NCI-H460 (cell line): ENCODE results near the gene NPEPPS. TPM values are rescaled to one million over a fixed set of nuclear protein-coding genes. Genes with fewer than 3 reads are reported as not detected.
"Not testable (repeated sequence)": the region's sequence is repeated elsewhere in the genome, so short reads cannot be mapped to it uniquely, and the experiment has no call there.

Experiments
- DNase-seq: peaks from one replicate; pipeline ENCODE4 v3.0.0-alpha.2; 2016; ENCODE audit warnings: low read depth; ENCODE audit errors: extremely low read depth
- polyA plus RNA-seq: library from polyadenylated mRNA; depleted of rRNA; stranded (reverse); fragments of >200 nt; gene quantifications from 2 replicates; pipeline ENCODE4 v1.2.3, GENCODE V29; 2014; cell fraction: nucleus; rRNA removed
- total RNA-seq: library from RNA; depleted of rRNA; stranded (reverse); fragments of >200 nt; shearing (Covaris generic); gene quantifications from 2 replicates; pipeline ENCODE4 v1.2.3, GENCODE V29; 2014; rRNA removed

NPEPPS gene, protein sequence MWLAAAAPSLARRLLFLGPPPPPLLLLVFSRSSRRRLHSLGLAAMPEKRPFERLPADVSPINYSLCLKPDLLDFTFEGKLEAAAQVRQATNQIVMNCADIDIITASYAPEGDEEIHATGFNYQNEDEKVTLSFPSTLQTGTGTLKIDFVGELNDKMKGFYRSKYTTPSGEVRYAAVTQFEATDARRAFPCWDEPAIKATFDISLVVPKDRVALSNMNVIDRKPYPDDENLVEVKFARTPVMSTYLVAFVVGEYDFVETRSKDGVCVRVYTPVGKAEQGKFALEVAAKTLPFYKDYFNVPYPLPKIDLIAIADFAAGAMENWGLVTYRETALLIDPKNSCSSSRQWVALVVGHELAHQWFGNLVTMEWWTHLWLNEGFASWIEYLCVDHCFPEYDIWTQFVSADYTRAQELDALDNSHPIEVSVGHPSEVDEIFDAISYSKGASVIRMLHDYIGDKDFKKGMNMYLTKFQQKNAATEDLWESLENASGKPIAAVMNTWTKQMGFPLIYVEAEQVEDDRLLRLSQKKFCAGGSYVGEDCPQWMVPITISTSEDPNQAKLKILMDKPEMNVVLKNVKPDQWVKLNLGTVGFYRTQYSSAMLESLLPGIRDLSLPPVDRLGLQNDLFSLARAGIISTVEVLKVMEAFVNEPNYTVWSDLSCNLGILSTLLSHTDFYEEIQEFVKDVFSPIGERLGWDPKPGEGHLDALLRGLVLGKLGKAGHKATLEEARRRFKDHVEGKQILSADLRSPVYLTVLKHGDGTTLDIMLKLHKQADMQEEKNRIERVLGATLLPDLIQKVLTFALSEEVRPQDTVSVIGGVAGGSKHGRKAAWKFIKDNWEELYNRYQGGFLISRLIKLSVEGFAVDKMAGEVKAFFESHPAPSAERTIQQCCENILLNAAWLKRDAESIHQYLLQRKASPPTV
- total RNA-seq: 39.1 and 44.6 TPM in 2 replicates
- polyA plus RNA-seq: 55.1 and 71.7 TPM in 2 replicates

DNA sequence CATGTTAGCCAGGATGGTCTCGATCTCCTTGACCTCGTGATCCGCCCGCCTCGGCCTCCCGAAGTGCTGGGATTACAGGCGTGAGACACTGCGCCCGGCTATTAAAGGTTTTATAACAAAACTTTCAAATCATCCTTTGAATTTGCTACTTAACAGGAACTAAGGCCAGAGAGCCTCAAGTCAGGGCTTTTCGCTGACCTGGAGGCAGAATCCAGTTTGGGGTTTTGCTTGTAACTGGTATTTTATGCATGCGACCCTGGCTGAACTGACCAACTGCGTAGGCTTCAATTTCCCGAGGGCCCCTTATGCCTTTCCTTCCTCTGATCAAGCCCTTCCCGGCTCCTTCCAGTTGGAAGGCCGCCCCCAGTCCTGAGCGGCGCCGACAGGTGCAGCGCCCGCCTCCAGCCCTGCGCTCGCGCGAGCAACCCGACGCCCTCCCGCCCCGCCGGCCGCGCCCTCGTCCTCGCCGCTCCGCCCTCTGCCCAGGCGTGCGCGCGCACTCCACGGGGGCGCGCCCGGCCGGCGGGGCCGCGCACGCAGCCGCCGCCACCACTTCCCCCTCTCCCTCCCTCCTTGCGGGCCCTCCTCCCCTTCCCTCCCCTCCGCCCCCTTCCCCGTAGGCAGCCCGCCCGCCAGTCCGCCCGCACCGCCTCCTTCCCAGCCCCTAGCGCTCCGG, at the start of gene NPEPPS:
Gene NPEPPS, plus strand, starts transcription at position 552 of the 676 bp plus-strand sequence. CDS start 193 bp downstream, outside the sequence.
- peak; percentile 74 for DNase-seq

- DNase-seq: not testable (repeated sequence)
Observed at GRCh38 chr17:47491841-47492212, 39.1 kb upstream of the NPEPPS start.

GRCh38 chr17:47499074-47499473, 31.8 kb upstream of the NPEPPS start:
- DNase-seq: not testable (repeated sequence)

GRCh38 chr17:47499494-47499893, 31.4 kb upstream of the NPEPPS start:
- not testable (repeated sequence) for DNase-seq

DNA sequence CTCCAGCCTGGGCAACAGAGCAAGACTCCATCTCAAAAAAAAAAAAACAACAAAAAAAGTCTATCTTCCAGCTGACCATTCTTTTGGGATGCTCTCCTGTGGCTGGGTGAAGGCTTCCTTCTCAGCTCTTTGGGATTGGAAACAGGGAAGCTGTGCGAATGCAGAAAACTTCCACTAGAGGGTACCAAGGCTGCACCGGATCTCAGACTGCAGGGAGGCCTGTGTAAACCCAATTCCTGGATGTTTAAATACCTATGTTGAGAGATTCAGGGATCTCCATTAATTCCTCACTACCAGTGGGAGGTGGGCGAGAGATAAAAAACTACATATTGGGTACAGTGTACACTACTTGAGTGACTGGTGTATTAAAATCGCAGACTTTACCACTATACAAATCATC, 30.3 kb upstream of the NPEPPS start:
- peak; percentile 39 for DNase-seq

DNA sequence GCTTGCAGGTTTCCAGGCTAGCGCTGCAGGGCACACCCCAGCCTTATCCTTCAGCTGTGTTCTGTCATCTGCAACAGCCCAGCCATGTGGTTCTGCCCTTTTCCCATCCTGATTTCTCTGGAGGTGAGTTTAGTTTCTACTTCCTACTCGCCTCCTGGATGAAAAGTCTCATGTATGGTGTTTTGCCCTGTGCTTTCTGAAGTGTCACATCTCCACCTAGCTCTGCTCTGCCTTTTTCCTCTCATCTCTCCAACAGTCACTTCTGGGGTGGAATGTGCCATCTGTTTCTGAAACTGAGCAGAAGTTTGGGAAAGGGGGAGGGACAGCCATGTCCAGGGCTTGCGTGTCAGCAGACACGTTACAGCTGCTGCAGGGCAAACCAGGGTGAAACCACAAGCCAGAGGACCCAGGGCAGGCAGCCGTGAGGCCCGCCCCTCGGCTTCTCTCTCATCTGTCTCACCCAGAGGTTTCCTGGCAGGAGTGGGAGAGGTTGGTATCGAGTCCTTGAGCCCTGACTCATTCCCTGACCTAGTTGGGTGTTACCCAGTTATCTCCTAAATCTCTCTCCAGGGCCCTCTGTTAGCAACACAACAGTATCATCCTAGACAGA, 28.7 kb upstream of the NPEPPS start:
- not testable (repeated sequence) for DNase-seq

- DNase-seq: not testable (repeated sequence)
Observed at GRCh38 chr17:47502776-47503455, 28.0 kb upstream of the NPEPPS start.

DNA sequence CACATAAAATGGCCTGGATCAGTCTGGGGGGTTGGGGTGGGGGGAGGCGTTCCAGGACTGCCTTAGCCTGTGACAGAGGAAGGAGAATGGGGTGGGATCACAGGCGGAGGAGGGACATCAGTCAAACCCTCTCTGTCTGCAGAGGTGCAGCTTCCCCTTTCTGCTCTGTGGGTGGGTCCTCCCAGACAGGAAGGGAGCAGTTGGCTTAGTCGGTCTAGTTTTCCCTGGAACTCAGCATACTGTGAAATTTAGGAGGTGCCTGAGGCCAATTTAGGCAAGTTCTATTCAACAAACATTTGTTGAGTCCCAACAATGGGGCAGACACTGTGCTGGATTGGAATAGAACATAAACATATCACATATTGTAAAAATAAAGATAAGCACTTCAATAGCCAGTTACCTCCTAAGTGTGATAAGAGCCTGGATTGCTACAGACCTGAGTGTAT, 19.2 kb upstream of the NPEPPS start:
- DNase-seq: not testable (repeated sequence)

DNA sequence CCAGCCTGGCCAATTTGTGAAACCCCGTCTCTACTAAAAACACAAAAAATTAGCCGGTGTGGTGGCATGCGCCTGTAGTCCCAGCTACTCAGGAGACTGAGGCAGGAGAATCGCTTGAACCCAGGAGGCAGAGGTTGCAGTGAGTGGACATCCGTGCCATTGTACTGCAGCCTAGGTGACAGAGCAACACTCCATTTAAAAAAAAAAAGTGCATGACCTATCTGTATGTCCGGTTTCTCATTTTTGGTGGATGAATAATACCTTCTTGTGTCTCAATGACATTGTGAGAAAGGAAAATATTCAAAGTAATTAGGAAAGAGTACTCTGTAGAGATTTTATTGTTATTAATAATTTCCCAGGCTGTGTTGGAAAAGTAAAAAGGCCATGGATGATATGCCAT, 17.6 kb upstream of the NPEPPS start:
- DNase-seq: not testable (repeated sequence)

DNA sequence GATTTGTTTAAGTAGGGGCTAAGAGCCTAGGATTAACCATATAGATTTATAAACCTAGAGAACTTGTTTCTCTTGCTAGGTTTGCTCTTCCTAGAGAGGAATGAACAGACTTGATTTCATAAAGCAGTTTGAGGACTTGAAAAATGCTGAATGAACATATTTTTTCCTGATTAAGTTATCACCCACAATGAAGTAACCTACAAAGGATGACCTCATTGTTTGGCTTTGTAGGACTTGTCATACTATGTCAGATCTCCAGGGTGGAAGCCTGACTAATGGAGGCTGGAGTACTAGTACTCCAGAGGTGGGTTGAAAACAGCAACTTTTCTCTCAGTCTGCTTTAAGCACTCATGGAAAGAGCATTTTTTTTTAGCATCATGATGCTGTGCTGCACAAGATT, 12.0 kb upstream of the NPEPPS start:
- not testable (repeated sequence) for DNase-seq

DNA sequence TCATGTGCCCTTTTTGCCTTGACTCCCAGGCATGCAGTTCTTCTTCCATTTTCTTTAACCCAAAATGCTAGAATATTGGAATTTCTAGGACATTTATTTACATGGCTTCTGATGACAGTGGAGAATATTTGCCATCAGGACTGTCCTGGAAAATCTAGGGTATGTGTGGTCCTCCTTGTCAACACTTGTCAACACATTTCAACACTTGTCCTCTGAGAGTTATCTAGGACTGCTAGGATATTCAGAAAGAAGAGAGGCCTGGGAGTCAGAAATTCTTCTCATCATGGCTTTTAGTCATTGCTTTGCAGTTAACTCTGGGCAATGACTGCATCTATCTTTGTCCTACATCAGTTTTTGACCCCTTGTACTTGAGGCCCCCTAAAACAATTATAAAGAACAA, 11.5 kb upstream of the NPEPPS start:
- not testable (repeated sequence) for DNase-seq

- not testable (repeated sequence) for DNase-seq
Observed at GRCh38 chr17:47520279-47520678, 10.6 kb upstream of the NPEPPS start.

GRCh38 chr17:47521434-47521833, 9.5 kb upstream of the NPEPPS start:
- not testable (repeated sequence) for DNase-seq

DNA sequence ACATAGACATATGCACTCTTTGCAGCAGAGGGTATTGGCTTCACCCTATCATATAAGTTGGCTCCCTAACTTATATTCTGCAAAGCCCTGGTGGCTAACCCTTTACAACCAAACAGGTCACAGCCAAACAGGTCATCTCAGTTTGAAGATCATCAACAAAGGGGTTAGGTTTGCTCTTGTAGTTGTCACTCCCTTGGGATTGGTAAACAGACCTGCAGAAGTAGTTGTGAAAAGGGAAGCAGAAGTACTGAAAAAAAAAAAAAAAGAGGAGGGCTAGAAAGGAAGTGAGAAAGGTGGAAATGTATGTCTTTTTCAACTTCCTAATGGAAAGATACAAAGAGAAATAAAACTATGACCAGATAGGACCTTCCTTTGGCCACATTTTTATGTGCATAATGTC, 8.6 kb upstream of the NPEPPS start:
- not testable (repeated sequence) for DNase-seq

DNA sequence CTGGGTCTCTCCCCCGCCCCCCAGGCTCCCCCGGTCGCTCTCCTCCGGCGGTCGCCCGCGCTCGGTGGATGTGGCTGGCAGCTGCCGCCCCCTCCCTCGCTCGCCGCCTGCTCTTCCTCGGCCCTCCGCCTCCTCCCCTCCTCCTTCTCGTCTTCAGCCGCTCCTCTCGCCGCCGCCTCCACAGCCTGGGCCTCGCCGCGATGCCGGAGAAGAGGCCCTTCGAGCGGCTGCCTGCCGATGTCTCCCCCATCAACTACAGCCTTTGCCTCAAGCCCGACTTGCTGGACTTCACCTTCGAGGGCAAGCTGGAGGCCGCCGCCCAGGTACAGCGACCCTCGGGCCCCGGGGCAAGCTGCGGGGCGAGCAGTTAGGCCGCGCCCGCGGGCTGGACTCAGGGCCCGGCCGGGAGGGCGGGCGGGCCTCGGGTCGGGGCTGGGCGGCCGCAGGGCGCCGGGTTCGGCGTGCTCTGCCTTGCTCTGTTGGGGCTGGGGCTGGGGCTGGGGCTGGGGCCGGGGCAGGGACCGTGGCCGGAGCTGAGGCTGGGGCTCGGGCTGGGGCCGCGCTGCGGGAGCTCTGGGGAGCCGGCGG, 419 bp downstream of the NPEPPS start:
- DNase-seq: not testable (repeated sequence)

- not testable (repeated sequence) for DNase-seq
Observed at GRCh38 chr17:47539085-47539484, 8.2 kb downstream of the NPEPPS start.

- not testable (repeated sequence) for DNase-seq
Observed at GRCh38 chr17:47541676-47542075, 10.8 kb downstream of the NPEPPS start.

DNA sequence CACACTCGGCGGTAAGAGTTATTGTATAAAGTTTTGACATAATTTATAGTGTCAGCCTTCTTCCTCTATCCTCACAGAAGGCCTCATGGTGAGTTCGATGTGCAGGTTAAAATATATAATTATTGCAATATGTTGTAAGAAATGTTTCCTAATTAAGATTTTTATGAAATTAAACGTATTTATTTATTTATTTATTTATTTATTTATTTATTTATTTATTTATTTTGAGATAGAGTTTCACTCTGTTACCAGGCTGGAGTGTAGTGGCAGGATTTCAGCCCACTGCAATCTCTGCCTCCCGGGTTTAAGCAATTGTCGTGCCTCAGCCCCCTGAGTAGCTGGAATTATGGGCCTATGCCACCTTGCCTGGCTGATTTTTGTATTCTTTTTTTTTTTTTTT, 13.4 kb downstream of the NPEPPS start:
- DNase-seq: not testable (repeated sequence)

- not testable (repeated sequence) for DNase-seq
Observed at GRCh38 chr17:47554733-47555132, 23.8 kb downstream of the NPEPPS start.
